Activated B cell treated with CpG ODN at 0.5 μM for 24 hours (primary cell): ENCODE data around the gene DNAJA3. TPM values are rescaled to one million over a fixed set of nuclear protein-coding genes. Genes with fewer than 3 reads are reported as not detected.

Experiments
- ATAC-seq: fragments of 200-7000 bp; cut with Tn5 transposase; one replicate; pipeline ENCODE4 v1.10.0; 2021; ENCODE audit warnings: low read depth, mild to moderate bottlenecking, moderate library complexity
- CTCF ChIA-PET: fragments of 350-600 bp; sonication (Branson Sonifier 250); formaldehyde crosslinking; loops from one replicate; lab custom pipeline; 2021; ENCODE audit warnings: antibody characterized with exemption; lab: Charles Lee
- POLR2A ChIA-PET: fragments of 350-600 bp; sonication (Branson Sonifier 250); formaldehyde crosslinking; loops from one replicate; lab custom pipeline; 2021; ENCODE audit warnings: antibody characterized with exemption; lab: Charles Lee
- DNase-seq: peaks from one replicate; pipeline ENCODE4 v3.0.0; 2022
- H3K27ac Mint-ChIP-seq: one replicate; pipeline ENCODE4 v1.8.0; 2020; ENCODE audit warnings: mixed read lengths
- H3K27me3 Mint-ChIP-seq: one replicate; pipeline ENCODE4 v1.8.0; 2021; ENCODE audit warnings: mixed read lengths
- H3K36me3 Mint-ChIP-seq: one replicate; pipeline ENCODE4 v1.8.0; 2021; ENCODE audit warnings: low read depth, mixed read lengths
- H3K4me1 Mint-ChIP-seq: one replicate; pipeline ENCODE4 v1.8.0; 2021; ENCODE audit warnings: mixed read lengths
- H3K4me3 Mint-ChIP-seq: one replicate; pipeline ENCODE4 v1.8.0; 2020; ENCODE audit warnings: mild to moderate bottlenecking, mixed read lengths
- H3K9me3 Mint-ChIP-seq: one replicate; pipeline ENCODE4 v1.8.0; 2020; ENCODE audit warnings: mixed read lengths
- CTCF ChIP-seq: fragments of 200-600 bp; IDR thresholded peaks from one replicate; pipeline ENCODE4 v1.8.0; 2022; ENCODE audit warnings: antibody characterized with exemption, mild to moderate bottlenecking
- intact Hi-C: fragments of 100-400 bp; cut with micrococcal nuclease; formaldehyde crosslinking; loops from one replicate; pipeline ENCODE4 v1.15.1; 2024
- total RNA-seq: library from RNA; stranded (reverse); gene quantifications from 2 replicates; pipeline ENCODE4 v1.2.3, GENCODE V29; 2022

Gene DNAJA3
- total RNA-seq, 1 donor from 2014 or later: 62.6 TPM

DNA sequence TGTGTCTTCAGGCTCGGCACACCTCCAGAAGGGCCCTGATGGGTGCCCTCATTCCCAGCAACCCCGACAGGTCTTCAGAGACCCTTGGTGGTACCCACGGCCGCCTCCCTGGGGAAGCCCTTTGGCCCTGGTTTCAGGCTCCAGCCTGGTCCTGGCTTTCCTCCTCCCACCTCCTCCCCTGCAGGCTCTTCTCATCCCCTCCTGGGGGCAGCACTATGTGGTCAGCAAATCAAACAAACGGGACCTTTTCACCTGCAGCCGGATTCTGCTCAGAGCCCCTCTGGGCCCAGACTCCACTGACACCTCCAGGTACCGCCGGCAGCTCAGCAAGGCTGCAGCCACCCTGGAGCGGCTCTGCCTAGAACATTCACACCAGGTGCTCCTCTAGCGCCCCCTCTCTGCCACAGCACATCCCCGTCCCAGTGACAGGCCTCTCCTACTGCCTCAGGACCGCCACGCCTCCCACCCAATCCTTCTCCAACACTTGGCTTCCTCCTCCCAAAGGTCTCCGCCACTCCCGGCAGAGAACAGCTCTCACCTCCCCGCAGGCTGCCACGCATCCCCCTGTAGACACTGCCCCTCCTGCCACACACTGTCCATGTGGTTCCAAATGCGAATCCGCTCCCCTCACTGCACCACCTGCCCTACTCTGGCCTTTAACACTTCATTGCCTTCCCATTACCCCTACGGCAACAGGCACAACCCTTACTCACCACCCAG lies 21.3 kb upstream of the DNAJA3 start:
- Mint-ChIP-seq H3K9me3 (no peaks in the 10 kb centered on the region), H3K27ac (peak overlapping the region; percentile 30), H3K36me3 (peaks cover 72% of the 10 kb centered on the region), H3K27me3 (no peaks in the 10 kb centered on the region), H3K4me3 (no peak overlapping the region), H3K4me1 (peaks cover 2% of the 10 kb centered on the region)
- ATAC-seq (peak; percentile 41), DNase-seq (no peak)
- intact Hi-C loops: no loop called here
- TF ChIP-seq CTCF: no peak
- ChIA-PET POLR2A (no interaction called here), CTCF (interaction anchor here (0.7 to 2.6 kb wide), 7 partner anchors 10 to 151 kb away, joined by 3 to 17 read pairs (median 4); no protein-coding TSS in a partner anchor)

DNA sequence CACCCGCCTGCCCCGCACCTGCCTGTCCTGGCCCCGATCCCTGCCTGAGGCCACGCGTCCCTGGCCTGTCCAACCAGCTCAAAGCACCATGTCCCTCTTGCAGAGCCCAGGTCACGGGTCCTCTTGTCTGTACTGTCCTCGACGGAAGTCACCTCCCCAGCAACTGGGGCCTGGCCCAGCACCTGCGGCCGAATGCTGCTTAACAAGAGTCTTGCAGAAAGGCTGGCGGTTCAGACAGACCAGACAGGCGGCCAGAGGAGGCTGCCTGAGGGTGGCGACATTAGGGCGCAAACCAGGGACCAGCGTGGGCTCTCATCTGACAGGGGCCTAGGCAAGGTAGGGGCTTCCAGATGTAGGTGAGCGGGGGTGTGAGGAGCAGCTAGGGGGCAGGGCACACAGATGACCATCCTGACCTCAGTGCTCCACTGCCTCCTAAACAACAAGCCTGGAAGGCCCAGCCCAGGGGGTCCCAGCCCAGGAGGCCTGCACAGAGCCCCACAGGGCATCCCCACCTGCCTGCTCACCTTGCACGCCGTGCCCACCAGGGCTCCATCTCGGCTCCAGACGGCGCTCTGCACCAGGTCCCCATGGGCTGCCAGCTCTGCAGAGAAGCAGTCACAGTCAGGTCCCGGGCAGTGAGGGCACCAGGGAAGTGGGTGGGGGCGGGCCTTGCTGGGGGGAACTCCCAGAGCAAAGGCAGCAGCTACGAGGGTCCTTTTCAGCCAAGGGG lies 20.5 kb upstream of the DNAJA3 start:
- no peaks in the 10 kb centered on the region for H3K27me3 Mint-ChIP-seq
- no peak overlapping the region for H3K4me3 Mint-ChIP-seq
- POLR2A ChIA-PET: no interaction called here
- intact Hi-C loops: no loop called here
- H3K27ac Mint-ChIP-seq: no peak overlapping the region
- CTCF ChIA-PET: interaction anchor here (1.4 kb wide), 1 partner anchor 27 kb away, joined by 4 read pairs; no protein-coding TSS in a partner anchor
- no peaks in the 10 kb centered on the region for H3K9me3 Mint-ChIP-seq
- peaks cover 69% of the 10 kb centered on the region for H3K36me3 Mint-ChIP-seq
- H3K4me1 Mint-ChIP-seq: peaks cover 2% of the 10 kb centered on the region
- ATAC-seq (no peak), DNase-seq (no peak)
- no peak for TF ChIP-seq CTCF

- no peak for ATAC-seq
- DNase-seq: no peak
- Mint-ChIP-seq H3K27me3 (no peaks in the 10 kb centered on the region), H3K27ac (no peak overlapping the region), H3K4me1 (peaks cover 3% of the 10 kb centered on the region), H3K4me3 (no peak overlapping the region), H3K36me3 (peaks cover 70% of the 10 kb centered on the region), H3K9me3 (no peaks in the 10 kb centered on the region)
- CTCF ChIA-PET: no interaction called here
- intact Hi-C loops: no loop called here
- no peak for TF ChIP-seq CTCF
- POLR2A ChIA-PET: no interaction called here
These were observed 17.9 kb upstream of the DNAJA3 start for GRCh38 chr16:4407543-4408322.

GRCh38 chr16:4408323-4408690 lies 17.4 kb upstream of the DNAJA3 start:
- intact Hi-C loops: no loop called here
- Mint-ChIP-seq H3K36me3 (peaks cover 74% of the 10 kb centered on the region), H3K4me1 (peaks cover 8% of the 10 kb centered on the region), H3K27ac (no peak overlapping the region), H3K27me3 (no peaks in the 10 kb centered on the region), H3K4me3 (no peak overlapping the region), H3K9me3 (no peaks in the 10 kb centered on the region)
- TF ChIP-seq CTCF: no peak
- DNase-seq (no peak), ATAC-seq (no peak)
- CTCF ChIA-PET: no interaction called here
- POLR2A ChIA-PET: no interaction called here
